Sigmoid colon (tissue), 7 donors: Measurements from ENCODE around the gene TSPAN18. TPM values are rescaled to one million over a fixed set of nuclear protein-coding genes. Genes with fewer than 3 reads are reported as not detected.

Source experiments
- DNase-seq: peaks from one replicate; pipeline ENCODE4 v3.0.0-alpha.2; 2019
- H3K27ac ChIP-seq, 4 donors: fragments of 200-600 bp; sonication (generic); one replicate each; pipeline ENCODE4 v1.5.1; 2016 to 2019; ENCODE audit warnings: mild to moderate bottlenecking in 1 of 4
- H3K27me3 ChIP-seq, 3 donors: fragments of 200-600 bp; sonication (generic); one replicate each; pipeline ENCODE4 v1.5.1; 2019; ENCODE audit warnings: mild to moderate bottlenecking in 1 of 3
- H3K36me3 ChIP-seq, 4 donors: fragments of 200-600 bp; sonication (generic); one replicate each; pipeline ENCODE4 v1.5.1; 2016 to 2019
- H3K4me1 ChIP-seq, 4 donors: fragments of 200-600 bp; sonication (generic); one replicate each; pipeline ENCODE4 v1.5.1; 2017 to 2019
- H3K4me3 ChIP-seq, 4 donors: fragments of 200-600 bp; sonication (generic); one replicate each; pipeline ENCODE4 v1.5.1; 2017 to 2019; ENCODE audit warnings: mild to moderate bottlenecking in 2 of 4, moderate library complexity in 1 of 4
- H3K9me3 ChIP-seq, 4 donors: fragments of 200-600 bp in 3 of 4; sonication (generic) in 3 of 4; one replicate each; pipeline versions ENCODE4 v1.5.1 to v1.6.1; 2013 to 2019
- CTCF ChIP-seq, 4 experiments: fragments of 450-650 bp in 3 of 4; fragments of 200-600 bp in 1 of 4; IDR thresholded peaks; one replicate each; pipeline ENCODE4 v1.5.1; 2016 to 2019; ENCODE audit warnings: antibody characterized with exemption in 4 of 4, mild to moderate bottlenecking in 3 of 4, moderate library complexity in 2 of 4
- EP300 ChIP-seq, 4 donors: sonication (generic); formaldehyde crosslinking; IDR thresholded peaks; one replicate each; pipeline ENCODE4 v1.6.1; 2017; ENCODE audit warnings: antibody characterized with exemption in 4 of 4
- POLR2A ChIP-seq, 2 donors: fragments of 450-650 bp; IDR thresholded peaks; one replicate each; pipeline ENCODE4 v1.6.1; 2016; ENCODE audit warnings: antibody characterized with exemption in 2 of 2, mild to moderate bottlenecking in 2 of 2, moderate library complexity in 2 of 2
- POLR2AphosphoS5 ChIP-seq, 4 donors: sonication (generic); formaldehyde crosslinking; IDR thresholded peaks; one replicate each; pipeline ENCODE4 v1.6.1; 2017; ENCODE audit warnings: antibody characterized with exemption in 4 of 4
- WGBS, 2 donors: extraction: QIAGEN DNeasy Blood & Tissue Kit; methylation state at CpG; one replicate each; pipeline ENCODE4 v1.1.7; 2013; 5-methylcytosine and 5-hydroxymethylcytosine counted together
- intact Hi-C: fragments of 100-400 bp; cut with DNase I; formaldehyde crosslinking; loops from one replicate; pipeline ENCODE4 v1.15.1; 2023
- polyA plus RNA-seq, 3 donors: library from polyadenylated mRNA; stranded (reverse); fragments of 200-250 nt; gene quantifications; one replicate each; pipeline ENCODE4 v1.2.3, GENCODE V29; 2013
- total RNA-seq, 4 donors: library from RNA; depleted of rRNA; stranded (reverse); fragments of >200 nt; gene quantifications; one replicate each; pipeline ENCODE4 v1.1.0, GENCODE V29; 2016
- donor health status: healthy with polysubstance abuse.
- donor health status: Bipolar disorder and iron deficiency.
- donor health status: healthy.

The TSPAN18 gene
- total and polyA plus RNA-seq, 7 donors, result 0.23 to 75.3 (median 13.8) TPM

DNA sequence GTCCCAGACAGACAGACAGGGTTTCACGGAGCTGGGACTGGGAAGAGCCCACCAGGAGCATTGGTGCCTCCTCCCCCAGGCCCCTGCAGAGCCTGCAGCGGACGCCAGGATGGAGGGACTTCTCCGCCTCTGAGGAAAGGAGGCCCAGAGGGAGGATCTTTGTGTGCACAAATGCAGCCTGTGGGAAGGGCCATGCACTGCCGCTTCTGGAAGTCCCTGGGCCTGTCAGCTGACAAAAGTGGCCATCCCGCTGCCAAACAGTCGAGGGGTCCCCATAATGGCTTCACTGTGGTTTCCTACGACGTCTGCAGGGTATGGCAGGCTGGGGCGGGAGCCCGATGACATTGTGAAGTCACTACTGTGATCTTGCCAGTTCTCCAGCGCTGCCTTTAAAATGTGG is 150.1 kb downstream of the TSPAN18 start:
- no peaks in the 10 kb centered on the region for H3K36me3 ChIP-seq
- TF ChIP-seq CTCF (IDR thresholded peaks at IDR 0.05) (no peak), POLR2A (IDR thresholded peaks at IDR 0.05) (no peak), EP300 (IDR thresholded peaks at IDR 0.05) (no peak), POLR2AphosphoS5 (IDR thresholded peaks at IDR 0.05) (no peak)
- no peak overlapping the region for H3K4me3 ChIP-seq
- H3K9me3 ChIP-seq, result no peaks in the 10 kb centered on the region
- no peaks in the 10 kb centered on the region for H3K27me3 ChIP-seq
- no peak overlapping the region for H3K27ac ChIP-seq
- H3K4me1 ChIP-seq, result peaks cover 0 to 36% (median 8%) of the 10 kb centered on the region in 4 donors
- intact Hi-C loops, result no loop called here
- no peak for DNase-seq
- 80 to 87% methylated on average over 12 of the region's 12 CpGs for WGBS, 2 donors

- H3K4me3 ChIP-seq, result no peak overlapping the region
- peaks cover 0 to 36% (median 8%) of the 10 kb centered on the region in 4 donors for H3K4me1 ChIP-seq
- H3K27me3 ChIP-seq, result no peaks in the 10 kb centered on the region
- intact Hi-C loops, result no loop called here
- TF ChIP-seq EP300 (IDR thresholded peaks at IDR 0.05) (no peak), POLR2AphosphoS5 (IDR thresholded peaks at IDR 0.05) (no peak), POLR2A (IDR thresholded peaks at IDR 0.05) (no peak), CTCF (IDR thresholded peaks at IDR 0.05) (no peak)
- no peak for DNase-seq
- H3K27ac ChIP-seq, result no peak overlapping the region
- no peaks in the 10 kb centered on the region for H3K36me3 ChIP-seq
- no peaks in the 10 kb centered on the region for H3K9me3 ChIP-seq
- WGBS, 2 donors, result 28 to 67% methylated on average over 26 of the region's 26 CpGs
These were observed 151.1 kb downstream of the TSPAN18 start for GRCh38 chr11:44877571-44878497.

DNA sequence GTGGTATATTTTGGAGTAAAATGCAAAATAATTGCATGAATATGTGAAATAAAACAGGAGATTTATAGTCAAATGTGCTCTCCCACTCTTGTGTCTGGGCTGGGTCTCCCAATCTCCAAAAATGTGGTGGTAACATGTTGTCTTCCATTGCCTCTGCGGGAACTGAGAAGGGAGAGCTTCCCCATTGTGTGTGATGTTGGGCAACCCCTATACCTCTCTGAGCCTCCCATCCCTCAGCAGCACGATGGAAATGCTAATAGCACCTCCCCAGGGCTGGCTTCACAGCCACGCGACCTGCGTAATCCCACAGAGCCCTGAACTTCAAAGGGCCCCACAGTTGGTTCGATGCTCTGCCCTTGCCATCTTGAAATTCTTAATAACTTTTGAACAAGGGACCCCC is 151.9 kb downstream of the TSPAN18 start:
- intact Hi-C loops, result no loop called here
- no peaks in the 10 kb centered on the region for H3K36me3 ChIP-seq
- TF ChIP-seq POLR2A (IDR thresholded peaks at IDR 0.05) (no peak), POLR2AphosphoS5 (IDR thresholded peaks at IDR 0.05) (no peak), EP300 (IDR thresholded peaks at IDR 0.05) (no peak)
- WGBS, 2 donors, result 82 to 84% methylated on average over 6 of the region's 6 CpGs
- H3K4me1 ChIP-seq, result peaks cover 0 to 36% (median 8%) of the 10 kb centered on the region in 4 donors
- H3K4me3 ChIP-seq, result no peak overlapping the region
- no peaks in the 10 kb centered on the region for H3K27me3 ChIP-seq
- no peak for DNase-seq
- H3K27ac ChIP-seq, result no peak overlapping the region
- no peaks in the 10 kb centered on the region for H3K9me3 ChIP-seq

- no peak overlapping the region for H3K27ac ChIP-seq
- 89 to 94% methylated on average over 7 of the region's 7 CpGs for WGBS, 2 donors
- TF ChIP-seq EP300 (IDR thresholded peaks at IDR 0.05), result no peak
- no peak for TF ChIP-seq POLR2AphosphoS5 (IDR thresholded peaks at IDR 0.05)
- H3K9me3 ChIP-seq, result no peaks in the 10 kb centered on the region
- DNase-seq, result no peak
- H3K4me1 ChIP-seq, result peaks cover 0 to 36% (median 8%) of the 10 kb centered on the region in 4 donors
- H3K36me3 ChIP-seq, result no peaks in the 10 kb centered on the region
- H3K4me3 ChIP-seq, result no peak overlapping the region
- intact Hi-C loops, result no loop called here
- H3K27me3 ChIP-seq, result no peaks in the 10 kb centered on the region
These were observed 152.7 kb downstream of the TSPAN18 start for GRCh38 chr11:44879432-44879831.

- intact Hi-C loops, result no loop called here
- Histone ChIP-seq H3K4me1 (peaks cover 0 to 34% (median 17%) of the 10 kb centered on the region in 4 donors), H3K9me3 (no peaks in the 10 kb centered on the region), H3K4me3 (no peak overlapping the region), H3K36me3 (no peaks in the 10 kb centered on the region), H3K27ac (no peak overlapping the region), H3K27me3 (no peaks in the 10 kb centered on the region)
- TF ChIP-seq POLR2AphosphoS5 (IDR thresholded peaks at IDR 0.05) (no peak), EP300 (IDR thresholded peaks at IDR 0.05) (no peak), CTCF (IDR thresholded peaks at IDR 0.05) (no peak), POLR2A (IDR thresholded peaks at IDR 0.05) (no peak)
- WGBS, 2 donors, result 89 to 92% methylated on average over 6 of the region's 6 CpGs
- no peak for DNase-seq
These were observed 153.7 kb downstream of the TSPAN18 start for GRCh38 chr11:44880511-44880910.
